NCI-H2196 treated with DMSO at 0.1 percent for 48 hours (cell line): Measurements from ENCODE around the gene PAQR5.
"Not testable (repeated sequence)": the region's sequence is repeated elsewhere in the genome, so short reads cannot be mapped to it uniquely, and the experiment has no call there.

ENCODE experiments used
- DNase-seq: peaks from one replicate; lab custom pipeline; 2025; ENCODE audit not compliant: unreplicated experiment; lab: John Stamatoyannopoulos, UW

PAQR5 gene

GRCh38 chr15:69346112-69346511 is 47.4 kb downstream of the PAQR5 start:
- no peak for DNase-seq

GRCh38 chr15:69351333-69351732 is 52.6 kb downstream of the PAQR5 start:
- no peak for DNase-seq

GRCh38 chr15:69351884-69352283 is 53.2 kb downstream of the PAQR5 start:
- DNase-seq: no peak

- DNase-seq: no peak
These were observed 59.4 kb downstream of the PAQR5 start for GRCh38 chr15:69357773-69358771.

GRCh38 chr15:69358850-69359249 is 60.1 kb downstream of the PAQR5 start:
- DNase-seq: no peak

GRCh38 chr15:69359722-69360121 is 61.0 kb downstream of the PAQR5 start:
- no peak for DNase-seq

GRCh38 chr15:69360642-69361041 is 61.9 kb downstream of the PAQR5 start:
- no peak for DNase-seq

- no peak for DNase-seq
These were observed 68.5 kb downstream of the PAQR5 start for GRCh38 chr15:69367236-69367635.

GRCh38 chr15:69369631-69370030 is 70.9 kb downstream of the PAQR5 start:
- DNase-seq: no peak

- DNase-seq: no peak
These were observed 74.7 kb downstream of the PAQR5 start for GRCh38 chr15:69373406-69373805.

GRCh38 chr15:69375151-69375790 is 76.6 kb downstream of the PAQR5 start:
- no peak for DNase-seq

GRCh38 chr15:69377216-69377970 is 78.7 kb downstream of the PAQR5 start:
- no peak for DNase-seq

GRCh38 chr15:69380100-69380725 is 81.5 kb downstream of the PAQR5 start:
- no peak for DNase-seq

- no peak for DNase-seq
These were observed 82.0 kb downstream of the PAQR5 start for GRCh38 chr15:69380726-69381105.

- DNase-seq: not testable (repeated sequence)
These were observed 83.5 kb downstream of the PAQR5 start for GRCh38 chr15:69382176-69382575.

- not testable (repeated sequence) for DNase-seq
These were observed 85.4 kb downstream of the PAQR5 start for GRCh38 chr15:69384066-69384465.

GRCh38 chr15:69384626-69385598 is 86.2 kb downstream of the PAQR5 start:
- no peak for DNase-seq

- no peak for DNase-seq
These were observed 87.1 kb downstream of the PAQR5 start for GRCh38 chr15:69385831-69386230.

- no peak for DNase-seq
These were observed 87.6 kb downstream of the PAQR5 start for GRCh38 chr15:69386284-69386683.

- DNase-seq: no peak
These were observed 89.6 kb downstream of the PAQR5 start for GRCh38 chr15:69388260-69388705.
